WTC11 (cell line): ENCODE data around the gene C16orf95. TPM values are rescaled to one million over a fixed set of nuclear protein-coding genes. Genes with fewer than 3 reads are reported as not detected.
"Not testable (repeated sequence)": the region's sequence is repeated elsewhere in the genome, so short reads cannot be mapped to it uniquely, and the experiment has no call there.

Source experiments
- ATAC-seq: fragments of 200-7000 bp; cut with Tn5 transposase; 2 replicates; pipeline ENCODE4 v1.10.0; 2021; ENCODE audit warnings: mild to moderate bottlenecking, moderate library complexity
- CTCF ChIA-PET: fragments of 300-600 bp; sonication (Branson Sonifier 250); formaldehyde crosslinking; loops from one replicate; lab custom pipeline; 2021; ENCODE audit warnings: antibody characterized with exemption; lab: Charles Lee
- POLR2A ChIA-PET: fragments of 350-600 bp; sonication (Branson Sonifier 250); formaldehyde crosslinking; loops from one replicate; lab custom pipeline; 2021; ENCODE audit warnings: antibody characterized with exemption; lab: Charles Lee
- DNase-seq: peaks from one replicate; pipeline ENCODE4 v3.0.0; 2021; ENCODE audit warnings: low spot score
- H3K27ac Mint-ChIP-seq: 2 replicates; pipeline ENCODE4 v1.8.0; 2021; ENCODE audit warnings: mixed read lengths
- H3K27me3 Mint-ChIP-seq: 2 replicates; pipeline ENCODE4 v1.8.0; 2021; ENCODE audit warnings: low read depth, mild to moderate bottlenecking, moderate library complexity, mixed read lengths
- H3K36me3 Mint-ChIP-seq: 2 replicates; pipeline ENCODE4 v1.8.0; 2021; ENCODE audit warnings: mixed read lengths
- H3K4me1 Mint-ChIP-seq: 2 replicates; pipeline ENCODE4 v1.8.0; 2022; ENCODE audit warnings: mixed read lengths
- H3K4me3 Mint-ChIP-seq: 2 replicates; pipeline ENCODE4 v1.8.0; 2021; ENCODE audit warnings: mild to moderate bottlenecking, moderate library complexity, mixed read lengths
- H3K9me3 Mint-ChIP-seq: 2 replicates; pipeline ENCODE4 v1.8.0; 2021; ENCODE audit warnings: mixed read lengths
- CREM ChIP-seq: sonication (generic); formaldehyde crosslinking; IDR thresholded peaks from 2 replicates; pipeline ENCODE4 v1.8.1; 2022; ENCODE audit warnings: mild to moderate bottlenecking, missing genetic modification reagents, moderate library complexity
- FOXK1 ChIP-seq: sonication (generic); formaldehyde crosslinking; IDR thresholded peaks from 2 replicates; pipeline ENCODE4 v1.8.0; 2022; ENCODE audit warnings: mild to moderate bottlenecking, moderate library complexity, missing genetic modification reagents
- JUN ChIP-seq: sonication (generic); formaldehyde crosslinking; IDR thresholded peaks from 2 replicates; pipeline ENCODE4 v1.8.0; 2023; ENCODE audit warnings: mild to moderate bottlenecking, missing genetic modification reagents
- MXD4 ChIP-seq: fragments of 250-450 bp; sonication (Bioruptor Pico); IDR thresholded peaks from 2 replicates; pipeline ENCODE4 v1.8.0; 2021; ENCODE audit warnings: mild to moderate bottlenecking, moderate library complexity, borderline replicate concordance
- NFE2L1 ChIP-seq: sonication (generic); formaldehyde crosslinking; IDR thresholded peaks from 2 replicates; pipeline ENCODE4 v1.8.1; 2023; ENCODE audit warnings: missing genetic modification reagents
- NR1H2 ChIP-seq: sonication (generic); formaldehyde crosslinking; IDR thresholded peaks from 2 replicates; pipeline ENCODE4 v1.9.0; 2021; ENCODE audit warnings: mild to moderate bottlenecking, moderate library complexity, missing genetic modification reagents
- SOX15 ChIP-seq: fragments of 250-450 bp; sonication (Bioruptor Pico); IDR thresholded peaks from 2 replicates; pipeline ENCODE4 v1.9.0; 2021; ENCODE audit warnings: mild to moderate bottlenecking
- SP1 ChIP-seq: sonication (generic); formaldehyde crosslinking; conservative IDR thresholded peaks from 2 replicates; pipeline ENCODE4 v1.8.1; 2022; ENCODE audit warnings: missing genetic modification reagents
- TP53 ChIP-seq: sonication (generic); formaldehyde crosslinking; IDR thresholded peaks from 2 replicates; pipeline ENCODE4 v1.8.1; 2023; ENCODE audit warnings: mild to moderate bottlenecking, missing genetic modification reagents
- ZBTB21 ChIP-seq: sonication (generic); formaldehyde crosslinking; IDR thresholded peaks from 2 replicates; pipeline ENCODE4 v1.8.1; 2023; ENCODE audit warnings: mild to moderate bottlenecking, missing genetic modification reagents, borderline replicate concordance
- ZNF121 ChIP-seq: sonication (generic); formaldehyde crosslinking; IDR thresholded peaks from 2 replicates; pipeline ENCODE4 v1.8.0; 2023; ENCODE audit warnings: missing genetic modification reagents
- ZNF317 ChIP-seq: sonication (generic); formaldehyde crosslinking; IDR thresholded peaks from 2 replicates; pipeline ENCODE4 v1.8.1; 2023; ENCODE audit warnings: low read depth, mild to moderate bottlenecking, moderate library complexity, missing genetic modification reagents, borderline replicate concordance
- total RNA-seq: library from RNA; stranded (reverse); gene quantifications from 3 replicates; pipeline ENCODE4 v1.2.3, GENCODE V29; 2021
- TF ChIP-seq, protein P1 (sequence below): sonication (generic); formaldehyde crosslinking; IDR thresholded peaks from 2 replicates; pipeline ENCODE4 v1.8.0; 2022; ENCODE audit warnings: missing genetic modification reagents
- TF ChIP-seq, protein P2 (sequence below): sonication (generic); formaldehyde crosslinking; IDR thresholded peaks from 2 replicates; pipeline ENCODE4 v1.8.1; 2023; ENCODE audit warnings: mild to moderate bottlenecking, missing genetic modification reagents
- TF ChIP-seq, protein P3 (sequence below): sonication (generic); formaldehyde crosslinking; IDR thresholded peaks from 2 replicates; pipeline ENCODE4 v1.8.1; 2022; ENCODE audit warnings: low read depth, mild to moderate bottlenecking, moderate library complexity, missing genetic modification reagents, borderline replicate concordance
- TF ChIP-seq, protein P4 (sequence below): sonication (generic); formaldehyde crosslinking; IDR thresholded peaks from 2 replicates; pipeline ENCODE4 v1.8.0; 2022; ENCODE audit warnings: mild to moderate bottlenecking, missing genetic modification reagents

C16orf95 gene
- total RNA-seq, 1 experiment from 2014 or later: 5.7 TPM

DNA sequence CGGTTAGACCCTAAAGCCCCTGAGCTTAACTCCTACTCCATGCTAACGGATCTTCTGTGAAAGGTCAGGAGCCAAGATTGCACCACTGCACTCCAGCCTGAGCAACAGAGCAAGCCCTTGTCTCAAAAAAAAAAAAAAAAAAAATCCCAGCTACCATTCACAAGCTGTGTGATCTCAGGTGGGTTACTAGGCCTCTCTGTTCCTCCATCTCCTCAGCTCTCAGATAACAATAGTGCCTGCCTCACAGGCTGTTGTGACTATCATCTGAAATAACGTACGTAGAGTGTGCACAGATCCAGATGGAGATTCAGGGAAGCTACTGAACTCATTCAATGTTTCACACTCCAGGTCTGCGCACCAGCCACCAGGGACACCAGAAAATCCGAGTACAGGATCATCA lies 57.8 kb downstream of the C16orf95 start:
- Mint-ChIP-seq H3K9me3 (peaks cover 16% of the 10 kb centered on the region), H3K27me3 (peaks cover 3% of the 10 kb centered on the region; the same call in 1 of the 2 replicates), H3K27ac (no peak overlapping the region), H3K36me3 (peaks cover 8% of the 10 kb centered on the region), H3K4me3 (no peak overlapping the region), H3K4me1 (peaks cover 3% of the 10 kb centered on the region; the same call in 1 of the 2 replicates)
- CTCF ChIA-PET: interaction anchor here (0.6 to 2.2 kb wide), 6 partner anchors 14 to 197 kb away, joined by 3 to 8 read pairs (median 4); no protein-coding TSS in a partner anchor
- TF ChIP-seq ZNF121 (no peak), CREM (CRISPR knock-in tag) (no peak), ZNF317 (CRISPR knock-in tag) (no peak), ZBTB21 (CRISPR knock-in tag) (no peak), NR1H2 (CRISPR knock-in tag) (no peak), FOXK1 (CRISPR knock-in tag) (no peak), JUN (CRISPR knock-in tag) (no peak), NFE2L1 (CRISPR knock-in tag) (no peak), MXD4 (CRISPR knock-in tag) (no peak), SOX15 (CRISPR knock-in tag) (no peak), TP53 (CRISPR knock-in tag) (no peak), SP1 (CRISPR knock-in tag) (no peak)
- TF ChIP-seq, protein P1, sequence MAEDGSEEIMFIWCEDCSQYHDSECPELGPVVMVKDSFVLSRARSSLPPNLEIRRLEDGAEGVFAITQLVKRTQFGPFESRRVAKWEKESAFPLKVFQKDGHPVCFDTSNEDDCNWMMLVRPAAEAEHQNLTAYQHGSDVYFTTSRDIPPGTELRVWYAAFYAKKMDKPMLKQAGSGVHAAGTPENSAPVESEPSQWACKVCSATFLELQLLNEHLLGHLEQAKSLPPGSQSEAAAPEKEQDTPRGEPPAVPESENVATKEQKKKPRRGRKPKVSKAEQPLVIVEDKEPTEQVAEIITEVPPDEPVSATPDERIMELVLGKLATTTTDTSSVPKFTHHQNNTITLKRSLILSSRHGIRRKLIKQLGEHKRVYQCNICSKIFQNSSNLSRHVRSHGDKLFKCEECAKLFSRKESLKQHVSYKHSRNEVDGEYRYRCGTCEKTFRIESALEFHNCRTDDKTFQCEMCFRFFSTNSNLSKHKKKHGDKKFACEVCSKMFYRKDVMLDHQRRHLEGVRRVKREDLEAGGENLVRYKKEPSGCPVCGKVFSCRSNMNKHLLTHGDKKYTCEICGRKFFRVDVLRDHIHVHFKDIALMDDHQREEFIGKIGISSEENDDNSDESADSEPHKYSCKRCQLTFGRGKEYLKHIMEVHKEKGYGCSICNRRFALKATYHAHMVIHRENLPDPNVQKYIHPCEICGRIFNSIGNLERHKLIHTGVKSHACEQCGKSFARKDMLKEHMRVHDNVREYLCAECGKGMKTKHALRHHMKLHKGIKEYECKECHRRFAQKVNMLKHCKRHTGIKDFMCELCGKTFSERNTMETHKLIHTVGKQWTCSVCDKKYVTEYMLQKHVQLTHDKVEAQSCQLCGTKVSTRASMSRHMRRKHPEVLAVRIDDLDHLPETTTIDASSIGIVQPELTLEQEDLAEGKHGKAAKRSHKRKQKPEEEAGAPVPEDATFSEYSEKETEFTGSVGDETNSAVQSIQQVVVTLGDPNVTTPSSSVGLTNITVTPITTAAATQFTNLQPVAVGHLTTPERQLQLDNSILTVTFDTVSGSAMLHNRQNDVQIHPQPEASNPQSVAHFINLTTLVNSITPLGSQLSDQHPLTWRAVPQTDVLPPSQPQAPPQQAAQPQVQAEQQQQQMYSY (CRISPR knock-in tag): no peak
- TF ChIP-seq, protein P2, sequence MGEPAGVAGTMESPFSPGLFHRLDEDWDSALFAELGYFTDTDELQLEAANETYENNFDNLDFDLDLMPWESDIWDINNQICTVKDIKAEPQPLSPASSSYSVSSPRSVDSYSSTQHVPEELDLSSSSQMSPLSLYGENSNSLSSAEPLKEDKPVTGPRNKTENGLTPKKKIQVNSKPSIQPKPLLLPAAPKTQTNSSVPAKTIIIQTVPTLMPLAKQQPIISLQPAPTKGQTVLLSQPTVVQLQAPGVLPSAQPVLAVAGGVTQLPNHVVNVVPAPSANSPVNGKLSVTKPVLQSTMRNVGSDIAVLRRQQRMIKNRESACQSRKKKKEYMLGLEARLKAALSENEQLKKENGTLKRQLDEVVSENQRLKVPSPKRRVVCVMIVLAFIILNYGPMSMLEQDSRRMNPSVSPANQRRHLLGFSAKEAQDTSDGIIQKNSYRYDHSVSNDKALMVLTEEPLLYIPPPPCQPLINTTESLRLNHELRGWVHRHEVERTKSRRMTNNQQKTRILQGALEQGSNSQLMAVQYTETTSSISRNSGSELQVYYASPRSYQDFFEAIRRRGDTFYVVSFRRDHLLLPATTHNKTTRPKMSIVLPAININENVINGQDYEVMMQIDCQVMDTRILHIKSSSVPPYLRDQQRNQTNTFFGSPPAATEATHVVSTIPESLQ (CRISPR knock-in tag): no peak
- TF ChIP-seq, protein P3, sequence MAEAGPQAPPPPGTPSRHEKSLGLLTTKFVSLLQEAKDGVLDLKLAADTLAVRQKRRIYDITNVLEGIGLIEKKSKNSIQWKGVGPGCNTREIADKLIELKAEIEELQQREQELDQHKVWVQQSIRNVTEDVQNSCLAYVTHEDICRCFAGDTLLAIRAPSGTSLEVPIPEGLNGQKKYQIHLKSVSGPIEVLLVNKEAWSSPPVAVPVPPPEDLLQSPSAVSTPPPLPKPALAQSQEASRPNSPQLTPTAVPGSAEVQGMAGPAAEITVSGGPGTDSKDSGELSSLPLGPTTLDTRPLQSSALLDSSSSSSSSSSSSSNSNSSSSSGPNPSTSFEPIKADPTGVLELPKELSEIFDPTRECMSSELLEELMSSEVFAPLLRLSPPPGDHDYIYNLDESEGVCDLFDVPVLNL (CRISPR knock-in tag): no peak
- TF ChIP-seq, protein P4, sequence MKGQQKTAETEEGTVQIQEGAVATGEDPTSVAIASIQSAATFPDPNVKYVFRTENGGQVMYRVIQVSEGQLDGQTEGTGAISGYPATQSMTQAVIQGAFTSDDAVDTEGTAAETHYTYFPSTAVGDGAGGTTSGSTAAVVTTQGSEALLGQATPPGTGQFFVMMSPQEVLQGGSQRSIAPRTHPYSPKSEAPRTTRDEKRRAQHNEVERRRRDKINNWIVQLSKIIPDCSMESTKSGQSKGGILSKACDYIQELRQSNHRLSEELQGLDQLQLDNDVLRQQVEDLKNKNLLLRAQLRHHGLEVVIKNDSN: no peak
- ATAC-seq (no peak), DNase-seq (no peak)
- POLR2A ChIA-PET: no interaction called here

DNA sequence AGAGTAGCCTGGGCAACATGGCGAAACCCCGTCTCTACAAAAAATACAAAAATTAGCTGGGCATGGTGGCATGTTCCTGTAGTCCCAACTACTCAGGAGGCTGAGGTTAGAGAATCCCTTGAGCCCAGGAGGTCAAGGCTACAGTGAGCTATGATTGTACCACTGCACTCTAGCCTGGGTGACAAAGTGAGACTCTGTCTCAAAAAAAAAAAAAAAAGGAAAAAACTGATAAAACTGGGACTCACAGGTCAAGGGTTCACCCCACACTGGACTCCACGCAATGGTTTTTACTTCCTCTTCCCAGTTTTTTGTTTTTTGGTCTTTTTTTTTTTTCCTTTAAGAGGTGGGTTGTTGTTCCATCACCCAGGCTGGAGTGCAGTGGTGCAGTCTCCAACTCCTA lies 58.5 kb downstream of the C16orf95 start:
- H3K27ac Mint-ChIP-seq, POLR2A ChIA-PET, DNase-seq, H3K27me3 Mint-ChIP-seq, H3K36me3 Mint-ChIP-seq, H3K4me3 Mint-ChIP-seq, H3K4me1 Mint-ChIP-seq, ATAC-seq: not testable (repeated sequence)
- CTCF ChIA-PET: interaction anchor here (0.6 to 2.2 kb wide), 8 partner anchors 20 to 747 kb away, joined by 3 to 8 read pairs (median 4); no protein-coding TSS in a partner anchor
- H3K9me3 Mint-ChIP-seq: peaks cover 16% of the 10 kb centered on the region
